Spinal cord (tissue), 10 donors: ENCODE results near the gene CNST. TPM values are rescaled to one million over a fixed set of nuclear protein-coding genes. Genes with fewer than 3 reads are reported as not detected.
"Not testable (repeated sequence)": the region's sequence is repeated elsewhere in the genome, so short reads cannot be mapped to it uniquely, and the experiment has no call there.

ENCODE experiments used
- DNase-seq, 6 donors: peaks; one replicate each; pipeline versions ENCODE4 v3.0.0 to v3.0.0-alpha.2; 2013 to 2015; ENCODE audit warnings: low spot score in 6 of 6, low read depth in 4 of 6
- H3K27ac ChIP-seq: one replicate; pipeline ENCODE4 v1.5.1; 2013; ENCODE audit warnings: low read depth, low read length, control low read depth
- H3K27me3 ChIP-seq: one replicate; pipeline ENCODE4 v1.6.1; 2013; ENCODE audit warnings: low read length; ENCODE audit not compliant: control insufficient read depth, insufficient read depth
- H3K36me3 ChIP-seq: one replicate; pipeline ENCODE4 v1.6.1; 2013; ENCODE audit warnings: low read length; ENCODE audit not compliant: control insufficient read depth, insufficient read depth
- H3K4me1 ChIP-seq: one replicate; pipeline ENCODE4 v1.6.1; 2013; ENCODE audit warnings: low read length; ENCODE audit not compliant: control insufficient read depth, insufficient read depth
- H3K4me3 ChIP-seq: one replicate; pipeline ENCODE4 v1.5.1; 2013; ENCODE audit warnings: low read depth, low read length, control low read depth
- H3K9me3 ChIP-seq: one replicate; pipeline ENCODE4 v1.6.1; 2013; ENCODE audit warnings: low read length; ENCODE audit not compliant: control insufficient read depth, insufficient read depth
- WGBS: methylation state at CpG from one replicate; pipeline ENCODE4 v1.1.5; 2013; ENCODE audit warnings: missing lambda C conversion rate; ENCODE audit not compliant: insufficient coverage; 5-methylcytosine and 5-hydroxymethylcytosine counted together
- polyA plus RNA-seq, 2 donors: library from polyadenylated mRNA; unstranded; fragments of 120-200 nt; gene quantifications; one replicate each; pipeline ENCODE4 v1.2.1, GENCODE V29; 2013; ENCODE audit not compliant: insufficient read length in 2 of 2
- total RNA-seq, 2 donors: library from RNA; depleted of rRNA in 1 of 2; stranded (reverse); fragments of 120-200 nt in 1 of 2; fragments of >200 nt in 1 of 2; gene quantifications; one replicate each; pipeline versions ENCODE4 v1.2.3 to v1.2.4, GENCODE V29; 2013 to 2014
- donor health status: healthy.

The CNST gene
- total and polyA plus RNA-seq, 4 donors: 17.1 to 48.1 (median 21.7) TPM

DNA sequence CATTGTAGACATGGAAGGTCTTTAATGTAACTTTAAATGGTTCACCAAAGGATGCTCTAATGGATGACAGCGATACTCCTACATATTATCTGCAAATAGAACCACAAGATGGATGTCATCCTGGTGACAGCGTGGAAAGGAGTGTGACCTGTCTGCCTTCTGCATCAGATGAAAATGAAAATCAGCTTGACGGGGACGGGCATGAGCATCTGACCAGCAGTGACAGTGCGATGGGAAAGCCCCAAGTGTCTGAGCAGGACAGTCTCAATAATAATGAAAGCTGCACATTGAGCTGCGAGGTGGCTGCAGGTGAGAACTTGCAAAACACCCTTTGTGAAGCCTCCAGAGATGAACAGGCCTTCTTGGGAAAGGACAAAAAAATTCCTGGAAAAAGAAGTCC, 25.2 kb downstream of the CNST start:
- Histone ChIP-seq H3K4me1 (no peaks in the 10 kb centered on the region), H3K27ac (no peak overlapping the region), H3K36me3 (peaks cover 8% of the 10 kb centered on the region), H3K27me3 (no peaks in the 10 kb centered on the region), H3K9me3 (no peaks in the 10 kb centered on the region), H3K4me3 (no peak overlapping the region)
- no peak for DNase-seq
- 92% methylated on average over 5 of the region's 6 CpGs for WGBS

- Histone ChIP-seq H3K27ac (no peak overlapping the region), H3K27me3 (no peaks in the 10 kb centered on the region), H3K4me3 (no peak overlapping the region), H3K4me1 (no peaks in the 10 kb centered on the region), H3K36me3 (peaks cover 8% of the 10 kb centered on the region), H3K9me3 (no peaks in the 10 kb centered on the region)
- no peak for DNase-seq
- WGBS: 95% methylated on average over 10 of the region's 13 CpGs
Measured at GRCh38 chr1:246591958-246592357, 25.7 kb downstream of the CNST start.

GRCh38 chr1:246592695-246593094, 26.4 kb downstream of the CNST start:
- Histone ChIP-seq H3K9me3 (no peaks in the 10 kb centered on the region), H3K4me3 (no peak overlapping the region), H3K36me3 (peaks cover 8% of the 10 kb centered on the region), H3K4me1 (no peaks in the 10 kb centered on the region), H3K27me3 (no peaks in the 10 kb centered on the region), H3K27ac (no peak overlapping the region)
- DNase-seq: no peak

DNA sequence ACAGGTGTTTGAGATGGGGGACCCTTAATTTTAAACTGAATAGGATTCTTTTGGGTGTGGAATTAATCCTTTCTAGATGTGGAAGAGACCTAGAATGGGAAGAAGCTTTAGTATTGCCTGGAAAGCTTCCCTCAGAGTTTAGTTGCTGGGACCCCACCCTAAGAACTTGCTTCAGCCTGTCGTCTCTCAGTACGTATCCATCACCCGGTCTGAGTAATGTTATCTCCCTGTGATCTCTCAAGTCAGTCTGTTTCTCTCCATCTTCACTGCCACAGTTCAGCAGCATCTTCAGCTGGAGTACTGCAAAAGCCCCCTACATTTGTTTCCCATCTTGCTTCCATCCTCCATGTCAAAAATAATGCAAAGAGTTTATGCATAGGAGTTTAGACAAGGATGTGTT, 28.9 kb downstream of the CNST start:
- Histone ChIP-seq H3K9me3 (no peaks in the 10 kb centered on the region), H3K36me3 (peaks cover 8% of the 10 kb centered on the region), H3K4me1 (no peaks in the 10 kb centered on the region), H3K27ac (no peak overlapping the region), H3K27me3 (no peaks in the 10 kb centered on the region), H3K4me3 (no peak overlapping the region)
- 85% methylated on average over 3 of the region's 3 CpGs for WGBS
- DNase-seq: no peak

- no peak for DNase-seq
- Histone ChIP-seq H3K4me3 (no peak overlapping the region), H3K36me3 (peaks cover 8% of the 10 kb centered on the region), H3K4me1 (no peaks in the 10 kb centered on the region), H3K27ac (no peak overlapping the region), H3K27me3 (no peaks in the 10 kb centered on the region), H3K9me3 (no peaks in the 10 kb centered on the region)
- WGBS: no CpG with 5 or more reads among the region's 5 CpGs
Measured at GRCh38 chr1:246597340-246597739, 31.1 kb downstream of the CNST start.

GRCh38 chr1:246597971-246598370, 31.7 kb downstream of the CNST start:
- 100% methylated on average over 1 of the region's 7 CpGs for WGBS
- no peaks in the 10 kb centered on the region for H3K4me1 ChIP-seq
- no peak overlapping the region for H3K4me3 ChIP-seq
- H3K27ac ChIP-seq: no peak overlapping the region
- H3K27me3 ChIP-seq: no peaks in the 10 kb centered on the region
- H3K36me3 ChIP-seq: peaks cover 8% of the 10 kb centered on the region
- DNase-seq: no peak
- no peaks in the 10 kb centered on the region for H3K9me3 ChIP-seq

- Histone ChIP-seq H3K4me3 (no peak overlapping the region), H3K27me3 (no peaks in the 10 kb centered on the region), H3K36me3 (peaks cover 5% of the 10 kb centered on the region), H3K27ac (no peak overlapping the region), H3K4me1 (no peaks in the 10 kb centered on the region), H3K9me3 (no peaks in the 10 kb centered on the region)
- DNase-seq: no peak
- WGBS: 93% methylated on average over 1 of the region's 4 CpGs
Measured at GRCh38 chr1:246599315-246599714, 33.1 kb downstream of the CNST start.

DNA sequence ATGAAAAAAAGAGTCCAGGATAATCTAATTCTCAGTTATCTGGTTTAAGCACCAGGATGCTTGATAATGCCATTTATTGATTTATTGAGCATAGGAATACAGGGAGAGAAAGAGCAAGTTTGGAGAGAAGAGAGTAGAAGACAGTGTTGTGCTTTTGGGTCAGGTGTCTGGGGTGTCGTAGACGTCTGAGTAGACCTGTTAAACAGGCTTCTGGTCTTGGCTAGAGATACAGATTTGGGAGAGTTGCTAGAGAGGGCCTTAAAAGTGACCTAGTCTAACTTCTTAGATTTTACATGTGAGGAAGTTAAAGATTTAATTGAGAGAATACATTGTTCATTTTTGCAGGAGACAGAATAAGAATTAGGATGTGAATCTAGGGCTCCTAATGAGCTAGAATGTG, 34.3 kb downstream of the CNST start:
- H3K4me1 ChIP-seq: no peaks in the 10 kb centered on the region
- H3K27me3 ChIP-seq: no peaks in the 10 kb centered on the region
- 90% methylated on average over 2 of the region's 2 CpGs for WGBS
- H3K27ac ChIP-seq: no peak overlapping the region
- DNase-seq: no peak
- peaks cover 3% of the 10 kb centered on the region for H3K36me3 ChIP-seq
- no peaks in the 10 kb centered on the region for H3K9me3 ChIP-seq
- no peak overlapping the region for H3K4me3 ChIP-seq

- Histone ChIP-seq H3K27me3 (no peaks in the 10 kb centered on the region), H3K4me1 (no peaks in the 10 kb centered on the region), H3K9me3 (no peaks in the 10 kb centered on the region), H3K27ac (no peak overlapping the region), H3K36me3 (peaks cover 3% of the 10 kb centered on the region), H3K4me3 (no peak overlapping the region)
- WGBS: 90% methylated on average over 3 of the region's 3 CpGs
- DNase-seq: no peak
Measured at GRCh38 chr1:246602194-246602593, 35.9 kb downstream of the CNST start.

DNA sequence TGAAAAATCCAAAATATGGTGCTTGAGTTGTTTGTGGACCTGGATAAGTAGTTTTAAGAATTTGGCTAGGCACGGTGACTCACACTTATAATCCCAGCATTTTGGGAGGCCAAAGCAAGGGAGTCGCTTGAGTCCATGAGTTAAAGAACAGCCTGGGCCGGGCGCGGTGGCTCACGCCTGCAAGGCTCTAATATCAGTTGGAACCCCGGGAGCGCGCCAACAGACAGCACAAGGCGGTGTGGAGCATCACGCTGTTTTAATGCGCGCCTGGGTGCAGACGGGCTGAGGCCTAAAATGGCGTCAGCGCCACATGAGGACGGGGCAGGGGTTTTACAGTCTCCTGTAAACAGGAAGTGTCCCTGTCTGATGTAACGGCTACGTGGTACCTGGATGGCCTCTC, 39.0 kb downstream of the CNST start:
- 98% methylated on average over 18 of the region's 19 CpGs for WGBS
- not testable (repeated sequence) for H3K4me1 ChIP-seq, DNase-seq, H3K36me3 ChIP-seq, H3K4me3 ChIP-seq, H3K9me3 ChIP-seq, H3K27ac ChIP-seq, H3K27me3 ChIP-seq
